HEK293 (cell line): Measurements from ENCODE around the gene PHACTR1.

Source experiments
- CTCF ChIA-PET: fragments of 350-600 bp; formaldehyde crosslinking; extraction: SDS; loops from one replicate; lab custom pipeline; 2021; ENCODE audit warnings: antibody characterized with exemption; lab: Yijun Ruan, JAX
- POLR2A ChIA-PET: fragments of 300-600 bp; formaldehyde crosslinking; extraction: SDS; loops from one replicate; lab custom pipeline; 2020; ENCODE audit warnings: antibody characterized with exemption, inconsistent platforms; lab: Yijun Ruan, JAX
- H3K27ac ChIP-seq: fragments of 200-500 bp; sonication (Bioruptor generic); 2 replicates; pipeline ENCODE4 v1.5.1; 2014; ENCODE audit warnings: low read depth, low read length, control low read depth, inconsistent platforms; ENCODE audit errors: extremely low read depth
- H3K36me3 ChIP-seq, 2 experiments: fragments of 200-500 bp in 1 of 2; sonication (Bioruptor generic) in 1 of 2; 1 replicate in 1 of 2; 2 replicates in 1 of 2; pipeline ENCODE4 v1.5.1; 2014 to 2017; ENCODE audit warnings: inconsistent platforms in 2 of 2, low read length in 2 of 2; ENCODE audit not compliant: control insufficient read depth in 2 of 2, insufficient read depth in 1 of 2
- H3K4me1 ChIP-seq: fragments of 200-500 bp; sonication (Bioruptor generic); 2 replicates; pipeline ENCODE4 v1.5.1; 2014; ENCODE audit warnings: mild to moderate bottlenecking, low read length, inconsistent platforms; ENCODE audit not compliant: control insufficient read depth, insufficient read depth
- H3K4me3 ChIP-seq: 2 replicates; pipeline ENCODE4 v1.5.1; 2011; ENCODE audit warnings: low read depth, mild to moderate bottlenecking, control low read depth, low read length, moderate library complexity
- H3K9me3 ChIP-seq: fragments of 200-500 bp; sonication (Bioruptor generic); 2 replicates; pipeline ENCODE4 v1.5.1; 2014; ENCODE audit warnings: low read depth, low read length, inconsistent platforms; ENCODE audit not compliant: control insufficient read depth, insufficient read depth
- BCL11B ChIP-seq: fragments of 450-650 bp; formaldehyde crosslinking; IDR thresholded peaks from 2 replicates; pipeline ENCODE4 v1.5.1; 2016; ENCODE audit warnings: low read depth, missing biosample characterization, missing genetic modification characterization
- FEZF1 ChIP-seq: fragments of 450-650 bp; formaldehyde crosslinking; IDR thresholded peaks from 2 replicates; pipeline ENCODE4 v1.5.1; 2016; ENCODE audit warnings: missing biosample characterization, missing genetic modification characterization
- GLI4 ChIP-seq: fragments of 450-650 bp; formaldehyde crosslinking; IDR thresholded peaks from 2 replicates; pipeline ENCODE4 v1.5.1; 2016; ENCODE audit warnings: missing biosample characterization, missing genetic modification characterization
- HOXA7 ChIP-seq: sonication (generic); formaldehyde crosslinking; IDR thresholded peaks from 2 replicates; pipeline ENCODE4 v1.8.1; 2022; ENCODE audit warnings: missing genetic modification reagents, borderline replicate concordance
- KLF16 ChIP-seq: fragments of 450-650 bp; formaldehyde crosslinking; IDR thresholded peaks from 2 replicates; pipeline ENCODE4 v1.5.1; 2017; ENCODE audit warnings: missing biosample characterization, missing genetic modification characterization
- ZBTB48 ChIP-seq: fragments of 450-650 bp; formaldehyde crosslinking; IDR thresholded peaks from 2 replicates; pipeline ENCODE4 v1.5.1; 2016; ENCODE audit warnings: missing biosample characterization, missing genetic modification characterization
- ZEB2 ChIP-seq: fragments of 450-650 bp; formaldehyde crosslinking; IDR thresholded peaks from 2 replicates; pipeline ENCODE4 v1.5.1; 2016; ENCODE audit warnings: missing biosample characterization, missing genetic modification characterization
- ZNF16 ChIP-seq: fragments of 450-650 bp; formaldehyde crosslinking; IDR thresholded peaks from 2 replicates; pipeline ENCODE4 v1.5.1; 2016; ENCODE audit warnings: low read depth, missing biosample characterization, missing genetic modification characterization
- ZNF202 ChIP-seq: fragments of 450-650 bp; formaldehyde crosslinking; IDR thresholded peaks from 2 replicates; pipeline ENCODE4 v1.5.1; 2016; ENCODE audit warnings: missing biosample characterization, missing genetic modification characterization, borderline replicate concordance
- ZNF404 ChIP-seq: fragments of 450-650 bp; formaldehyde crosslinking; IDR thresholded peaks from 2 replicates; pipeline ENCODE4 v1.5.1; 2017; ENCODE audit warnings: missing biosample characterization, missing genetic modification characterization
- ZNF510 ChIP-seq: fragments of 450-650 bp; formaldehyde crosslinking; IDR thresholded peaks from 2 replicates; pipeline ENCODE4 v1.5.1; 2018; ENCODE audit warnings: mild to moderate bottlenecking, missing genetic modification characterization, missing biosample characterization; ENCODE audit not compliant: insufficient replicate concordance
- ZNF645 ChIP-seq: fragments of 450-650 bp; formaldehyde crosslinking; IDR thresholded peaks from 2 replicates; pipeline ENCODE4; 2016; ENCODE audit warnings: missing biosample characterization, missing genetic modification characterization
- ZNF660 ChIP-seq: fragments of 450-650 bp; IDR thresholded peaks from 2 replicates; pipeline ENCODE4 v1.5.1; 2018; ENCODE audit warnings: missing biosample characterization, mild to moderate bottlenecking, missing genetic modification characterization
- ZSCAN18 ChIP-seq: fragments of 450-650 bp; formaldehyde crosslinking; IDR thresholded peaks from 2 replicates; pipeline ENCODE4 v1.5.1; 2016; ENCODE audit warnings: missing biosample characterization, missing genetic modification characterization
- TF ChIP-seq, protein P1 (sequence below): fragments of 450-650 bp; formaldehyde crosslinking; IDR thresholded peaks from 2 replicates; pipeline ENCODE4 v1.5.1; 2016; ENCODE audit warnings: missing biosample characterization, missing genetic modification characterization
- TF ChIP-seq, protein P2 (sequence below): fragments of 450-650 bp; formaldehyde crosslinking; IDR thresholded peaks from 2 replicates; pipeline ENCODE4 v1.5.1; 2016; ENCODE audit warnings: missing biosample characterization, missing genetic modification characterization
- TF ChIP-seq, protein P3 (sequence below): fragments of 450-650 bp; formaldehyde crosslinking; IDR thresholded peaks from 2 replicates; pipeline ENCODE4 v1.5.1; 2016; ENCODE audit warnings: missing biosample characterization, missing genetic modification characterization

The PHACTR1 gene

GRCh38 chr6:12779772-12780171, 63.2 kb downstream of the PHACTR1 start:
- H3K4me3 ChIP-seq = no peak overlapping the region
- TF ChIP-seq, protein P1, sequence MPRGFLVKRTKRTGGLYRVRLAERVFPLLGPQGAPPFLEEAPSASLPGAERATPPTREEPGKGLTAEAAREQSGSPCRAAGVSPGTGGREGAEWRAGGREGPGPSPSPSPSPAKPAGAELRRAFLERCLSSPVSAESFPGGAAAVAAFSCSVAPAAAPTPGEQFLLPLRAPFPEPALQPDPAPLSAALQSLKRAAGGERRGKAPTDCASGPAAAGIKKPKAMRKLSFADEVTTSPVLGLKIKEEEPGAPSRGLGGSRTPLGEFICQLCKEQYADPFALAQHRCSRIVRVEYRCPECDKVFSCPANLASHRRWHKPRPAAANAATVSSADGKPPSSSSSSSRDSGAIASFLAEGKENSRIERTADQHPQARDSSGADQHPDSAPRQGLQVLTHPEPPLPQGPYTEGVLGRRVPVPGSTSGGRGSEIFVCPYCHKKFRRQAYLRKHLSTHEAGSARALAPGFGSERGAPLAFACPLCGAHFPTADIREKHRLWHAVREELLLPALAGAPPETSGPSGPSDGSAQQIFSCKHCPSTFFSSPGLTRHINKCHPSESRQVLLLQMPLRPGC (tag by site-specific recombination) = no peak
- no peak for TF ChIP-seq ZNF16 (tag by site-specific recombination)
- TF ChIP-seq ZNF645 = no peak
- TF ChIP-seq HOXA7 (CRISPR knock-in tag) = no peak
- no peak for TF ChIP-seq KLF16
- TF ChIP-seq ZBTB48 (tag by site-specific recombination) = no peak
- H3K4me1 ChIP-seq = no peaks in the 10 kb centered on the region
- no peaks in the 10 kb centered on the region for H3K36me3 ChIP-seq
- CTCF ChIA-PET = interaction anchor here (0.6 to 1.9 kb wide), 3 partner anchors 23 to 132 kb away, joined by 3 to 4 read pairs (median 4); no protein-coding TSS in a partner anchor
- POLR2A ChIA-PET = no interaction called here
- no peaks in the 10 kb centered on the region for H3K9me3 ChIP-seq
- H3K27ac ChIP-seq = no peak overlapping the region

GRCh38 chr6:12782136-12782535, 65.6 kb downstream of the PHACTR1 start:
- ChIA-PET POLR2A (no interaction called here), CTCF (interaction anchor here (0.6 to 1.0 kb wide), 3 partner anchors 8 to 1197 kb away, joined by 3 to 4 read pairs (median 3); no protein-coding TSS in a partner anchor)
- Histone ChIP-seq H3K36me3 (no peaks in the 10 kb centered on the region), H3K27ac (no peak overlapping the region), H3K9me3 (no peaks in the 10 kb centered on the region), H3K4me3 (no peak overlapping the region), H3K4me1 (no peaks in the 10 kb centered on the region)
- no peak for TF ChIP-seq ZNF510 (tag by site-specific recombination)

- CTCF ChIA-PET = no interaction called here
- Histone ChIP-seq H3K27ac (no peak overlapping the region), H3K36me3 (no peaks in the 10 kb centered on the region), H3K4me1 (no peaks in the 10 kb centered on the region)
- POLR2A ChIA-PET = no interaction called here
- TF ChIP-seq ZNF404 (tag by site-specific recombination) (no peak), BCL11B (tag by site-specific recombination) (no peak), ZNF202 (tag by site-specific recombination) (no peak), ZNF660 (tag by site-specific recombination) (no peak), FEZF1 (tag by site-specific recombination) (no peak), ZSCAN18 (tag by site-specific recombination) (no peak), GLI4 (tag by site-specific recombination) (no peak), ZEB2 (tag by site-specific recombination) (no peak)
- TF ChIP-seq, protein P2, sequence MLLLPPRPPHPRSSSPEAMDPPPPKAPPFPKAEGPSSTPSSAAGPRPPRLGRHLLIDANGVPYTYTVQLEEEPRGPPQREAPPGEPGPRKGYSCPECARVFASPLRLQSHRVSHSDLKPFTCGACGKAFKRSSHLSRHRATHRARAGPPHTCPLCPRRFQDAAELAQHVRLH = no peak
- TF ChIP-seq, protein P3, sequence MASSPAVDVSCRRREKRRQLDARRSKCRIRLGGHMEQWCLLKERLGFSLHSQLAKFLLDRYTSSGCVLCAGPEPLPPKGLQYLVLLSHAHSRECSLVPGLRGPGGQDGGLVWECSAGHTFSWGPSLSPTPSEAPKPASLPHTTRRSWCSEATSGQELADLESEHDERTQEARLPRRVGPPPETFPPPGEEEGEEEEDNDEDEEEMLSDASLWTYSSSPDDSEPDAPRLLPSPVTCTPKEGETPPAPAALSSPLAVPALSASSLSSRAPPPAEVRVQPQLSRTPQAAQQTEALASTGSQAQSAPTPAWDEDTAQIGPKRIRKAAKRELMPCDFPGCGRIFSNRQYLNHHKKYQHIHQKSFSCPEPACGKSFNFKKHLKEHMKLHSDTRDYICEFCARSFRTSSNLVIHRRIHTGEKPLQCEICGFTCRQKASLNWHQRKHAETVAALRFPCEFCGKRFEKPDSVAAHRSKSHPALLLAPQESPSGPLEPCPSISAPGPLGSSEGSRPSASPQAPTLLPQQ (tag by site-specific recombination) = no peak
- TF ChIP-seq, all 188 proteins: peak for 0
- H3K9me3 ChIP-seq = no peaks in the 10 kb centered on the region
- no peak overlapping the region for H3K4me3 ChIP-seq
Measured at GRCh38 chr6:12785301-12785700, 68.7 kb downstream of the PHACTR1 start.
